Loucy (cell line): ENCODE data around the gene SEPTIN14.
"Not testable (repeated sequence)": the region's sequence is repeated elsewhere in the genome, so short reads cannot be mapped to it uniquely, and the experiment has no call there.

Source experiments
- H2AFZ ChIP-seq: fragments of 200-600 bp; sonication (generic); 2 replicates; pipeline ENCODE4 v1.6.0; 2016; ENCODE audit warnings: antibody characterized with exemption, mild to moderate bottlenecking, low read length, moderate library complexity
- H3F3A ChIP-seq: fragments of 200-600 bp; 2 replicates; pipeline ENCODE4 v1.6.0; 2016; ENCODE audit warnings: antibody characterized with exemption, low read depth, mild to moderate bottlenecking
- H3K27me3 ChIP-seq: fragments of 200-600 bp; sonication (generic); 2 replicates; pipeline ENCODE4 v1.6.1; 2014; ENCODE audit warnings: low read length, mild to moderate bottlenecking; ENCODE audit not compliant: insufficient read depth, poor library complexity, severe bottlenecking
- H3K36me3 ChIP-seq: fragments of 200-600 bp; sonication (generic); 2 replicates; pipeline ENCODE4 v1.6.1; 2016; ENCODE audit warnings: low read length; ENCODE audit not compliant: insufficient read depth
- H3K4me1 ChIP-seq: fragments of 200-600 bp; sonication (generic); 2 replicates; pipeline ENCODE4 v1.5.1; 2014; ENCODE audit warnings: low read length, mild to moderate bottlenecking; ENCODE audit not compliant: insufficient read depth, poor library complexity, severe bottlenecking
- H3K4me2 ChIP-seq: fragments of 200-600 bp; sonication (generic); 2 replicates; pipeline ENCODE4 v1.6.0; 2014; ENCODE audit warnings: antibody characterized with exemption, low read length, low read depth, mild to moderate bottlenecking; ENCODE audit not compliant: poor library complexity, severe bottlenecking
- H3K4me3 ChIP-seq: fragments of 200-600 bp; sonication (generic); 2 replicates; pipeline ENCODE4 v1.5.1; 2014; ENCODE audit warnings: low read length, mild to moderate bottlenecking, mixed read lengths; ENCODE audit not compliant: poor library complexity, severe bottlenecking
- H3K79me2 ChIP-seq: fragments of 200-600 bp; sonication (generic); 2 replicates; pipeline ENCODE4 v1.6.1; 2014; ENCODE audit warnings: low read length; ENCODE audit not compliant: insufficient read depth
- H3K9ac ChIP-seq: fragments of 200-600 bp; sonication (generic); 2 replicates; pipeline ENCODE4 v1.6.0; 2014; ENCODE audit warnings: mild to moderate bottlenecking, low read depth, low read length, moderate library complexity; ENCODE audit not compliant: poor library complexity, severe bottlenecking
- H3K9me2 ChIP-seq: fragments of 200-600 bp; sonication (generic); replicated peaks from 2 replicates; pipeline ENCODE4 v1.6.1; 2016; ENCODE audit warnings: low read depth, low read length, mixed read lengths
- H3K9me3 ChIP-seq: fragments of 200-600 bp; sonication (generic); 2 replicates; pipeline ENCODE4 v1.6.1; 2014; ENCODE audit warnings: mild to moderate bottlenecking, antibody characterized with exemption, low read length, low read depth; ENCODE audit not compliant: insufficient read depth
- H4K20me1 ChIP-seq: fragments of 200-600 bp; sonication (generic); 2 replicates; pipeline ENCODE4 v1.6.0; 2014; ENCODE audit warnings: antibody characterized with exemption, low read length, mild to moderate bottlenecking; ENCODE audit not compliant: insufficient read depth, poor library complexity, severe bottlenecking
- CTCF ChIP-seq: fragments of 200-600 bp; sonication (generic); conservative IDR thresholded peaks from 2 replicates; pipeline ENCODE4 v1.5.1; 2014; ENCODE audit warnings: mild to moderate bottlenecking, antibody characterized with exemption, low read length
- EZH2phosphoT487 ChIP-seq: fragments of 200-600 bp; IDR thresholded peaks from 2 replicates; pipeline ENCODE4 v1.6.1; 2018; ENCODE audit warnings: antibody characterized with exemption, mild to moderate bottlenecking, moderate library complexity, borderline replicate concordance

The SEPTIN14 gene

GRCh38 chr7:55838595-55838994, 24.0 kb downstream of the SEPTIN14 start:
- H4K20me1 ChIP-seq, result no peaks in the 10 kb centered on the region
- H3K27me3 ChIP-seq, result no peaks in the 10 kb centered on the region
- TF ChIP-seq CTCF (no peak), EZH2phosphoT487 (no peak)
- no peaks in the 10 kb centered on the region for H3K9me2 ChIP-seq
- no peak overlapping the region for H3K4me2 ChIP-seq
- H3K4me1 ChIP-seq, result no peaks in the 10 kb centered on the region
- H2AFZ ChIP-seq, result no peak overlapping the region
- no peak overlapping the region for H3K9ac ChIP-seq
- no peaks in the 10 kb centered on the region for H3F3A ChIP-seq
- H3K79me2 ChIP-seq, result no peaks in the 10 kb centered on the region
- H3K36me3 ChIP-seq, result no peaks in the 10 kb centered on the region
- H3K9me3 ChIP-seq, result no peaks in the 10 kb centered on the region
- no peak overlapping the region for H3K4me3 ChIP-seq

- Histone ChIP-seq H3K36me3 (no peaks in the 10 kb centered on the region), H3K4me3 (no peak overlapping the region), H3K27me3 (no peaks in the 10 kb centered on the region), H3K79me2 (no peaks in the 10 kb centered on the region), H4K20me1 (no peaks in the 10 kb centered on the region), H3K4me1 (no peaks in the 10 kb centered on the region), H3K9me2 (no peaks in the 10 kb centered on the region), H3K9me3 (peaks cover 6% of the 10 kb centered on the region; the same call in 1 of the 2 replicates), H2AFZ (no peak overlapping the region), H3F3A (no peaks in the 10 kb centered on the region), H3K4me2 (no peak overlapping the region), H3K9ac (no peak overlapping the region)
- TF ChIP-seq CTCF, result no peak
- no peak for TF ChIP-seq EZH2phosphoT487
These were observed 35.0 kb downstream of the SEPTIN14 start for GRCh38 chr7:55827577-55827976.

GRCh38 chr7:55818686-55819085, 43.9 kb downstream of the SEPTIN14 start:
- Histone ChIP-seq H3K36me3 (no peaks in the 10 kb centered on the region), H2AFZ (no peak overlapping the region), H4K20me1 (no peaks in the 10 kb centered on the region), H3F3A (no peaks in the 10 kb centered on the region), H3K9ac (no peak overlapping the region), H3K4me2 (no peak overlapping the region), H3K79me2 (no peaks in the 10 kb centered on the region), H3K9me3 (peaks cover 5% of the 10 kb centered on the region; the same call in 1 of the 2 replicates), H3K27me3 (no peaks in the 10 kb centered on the region), H3K4me1 (no peaks in the 10 kb centered on the region), H3K4me3 (no peak overlapping the region), H3K9me2 (no peaks in the 10 kb centered on the region)
- no peak for TF ChIP-seq CTCF
- no peak for TF ChIP-seq EZH2phosphoT487

- H3K9ac ChIP-seq, H2AFZ ChIP-seq, H3K36me3 ChIP-seq, H3K27me3 ChIP-seq, H4K20me1 ChIP-seq, H3K9me3 ChIP-seq, H3K4me2 ChIP-seq, H3K4me1 ChIP-seq, H3K4me3 ChIP-seq, H3F3A ChIP-seq, H3K79me2 ChIP-seq, H3K9me2 ChIP-seq: not testable (repeated sequence)
These were observed 65.3 kb downstream of the SEPTIN14 start for GRCh38 chr7:55797260-55797659.
